SJSA1 (cell line): Measurements from ENCODE around the gene SORBS1. TPM values are rescaled to one million over a fixed set of nuclear protein-coding genes. Genes with fewer than 3 reads are reported as not detected.

ENCODE experiments used
- DNase-seq, 2 experiments: peaks; one replicate each; pipeline ENCODE4 v3.0.0-alpha.2; 2015 to 2020; ENCODE audit warnings: low spot score in 2 of 2, low read depth in 1 of 2
- H3K27ac ChIP-seq: fragments of 250-450 bp; sonication (Bioruptor Pico); 2 replicates; pipeline ENCODE4 v1.5.1; 2020; ENCODE audit warnings: mild to moderate bottlenecking, moderate library complexity
- H3K27me3 ChIP-seq: fragments of 250-450 bp; sonication (Bioruptor Pico); replicated peaks from 2 replicates; pipeline ENCODE4 v1.5.1; 2020; ENCODE audit warnings: mild to moderate bottlenecking, moderate library complexity
- H3K36me3 ChIP-seq: fragments of 250-450 bp; sonication (Bioruptor Pico); 2 replicates; pipeline ENCODE4 v1.5.1; 2020; ENCODE audit warnings: mild to moderate bottlenecking
- H3K4me1 ChIP-seq: fragments of 250-450 bp; sonication (Bioruptor Pico); replicated peaks from 2 replicates; pipeline ENCODE4 v1.6.1; 2021; ENCODE audit warnings: mild to moderate bottlenecking
- H3K4me3 ChIP-seq: fragments of 250-450 bp; sonication (Bioruptor Pico); 2 replicates; pipeline ENCODE4 v1.5.1; 2020; ENCODE audit warnings: mild to moderate bottlenecking
- H3K9me3 ChIP-seq: fragments of 250-450 bp; sonication (Bioruptor Pico); replicated peaks from 2 replicates; pipeline ENCODE4 v1.5.1; 2020; ENCODE audit warnings: mild to moderate bottlenecking
- total RNA-seq: library from RNA; depleted of rRNA; stranded (reverse); fragments of >200 nt; shearing (Covaris generic); gene quantifications from 2 replicates; pipeline ENCODE4 v1.2.3, GENCODE V29; 2014

Gene SORBS1
- total RNA-seq, 1 experiment from 2014 or later, result 2.9 TPM

- Histone ChIP-seq H3K36me3 (no peaks in the 10 kb centered on the region), H3K9me3 (no peaks in the 10 kb centered on the region), H3K4me1 (peaks cover 8% of the 10 kb centered on the region), H3K4me3 (no peak overlapping the region), H3K27ac (no peak overlapping the region), H3K27me3 (peaks cover 31% of the 10 kb centered on the region)
- DNase-seq, result no peak
Observed at GRCh38 chr10:95444792-95445191, 116.4 kb downstream of the SORBS1 start.

- Histone ChIP-seq H3K27ac (no peak overlapping the region), H3K4me3 (no peak overlapping the region), H3K27me3 (peaks cover 26% of the 10 kb centered on the region), H3K9me3 (no peaks in the 10 kb centered on the region), H3K36me3 (no peaks in the 10 kb centered on the region), H3K4me1 (peaks cover 8% of the 10 kb centered on the region)
- no peak for DNase-seq
Observed at GRCh38 chr10:95443636-95444035, 117.5 kb downstream of the SORBS1 start.

GRCh38 chr10:95442341-95442740 is 118.8 kb downstream of the SORBS1 start:
- no peaks in the 10 kb centered on the region for H3K36me3 ChIP-seq

GRCh38 chr10:95441547-95441923 is 119.6 kb downstream of the SORBS1 start:
- no peak for DNase-seq
- Histone ChIP-seq H3K36me3 (no peaks in the 10 kb centered on the region), H3K27me3 (peaks cover 26% of the 10 kb centered on the region), H3K9me3 (no peaks in the 10 kb centered on the region), H3K4me1 (peaks cover 8% of the 10 kb centered on the region), H3K27ac (no peak overlapping the region), H3K4me3 (no peak overlapping the region)

More at GRCh38 chr10:95442341-95442740, 118.8 kb downstream of the SORBS1 start:
- peaks cover 8% of the 10 kb centered on the region for H3K4me1 ChIP-seq
- DNase-seq, result no peak
- H3K4me3 ChIP-seq, result no peak overlapping the region
- H3K27me3 ChIP-seq, result peaks cover 26% of the 10 kb centered on the region
- no peaks in the 10 kb centered on the region for H3K9me3 ChIP-seq
- no peak overlapping the region for H3K27ac ChIP-seq

GRCh38 chr10:95440756-95441546 is 120.2 kb downstream of the SORBS1 start:
- Histone ChIP-seq H3K36me3 (no peaks in the 10 kb centered on the region), H3K4me1 (peaks cover 8% of the 10 kb centered on the region), H3K4me3 (no peak overlapping the region), H3K27me3 (peaks cover 26% of the 10 kb centered on the region), H3K9me3 (no peaks in the 10 kb centered on the region), H3K27ac (no peak overlapping the region)
- DNase-seq, result no peak

- Histone ChIP-seq H3K4me1 (peaks cover 3% of the 10 kb centered on the region), H3K4me3 (no peak overlapping the region), H3K36me3 (no peaks in the 10 kb centered on the region), H3K27me3 (peaks cover 26% of the 10 kb centered on the region), H3K9me3 (no peaks in the 10 kb centered on the region), H3K27ac (no peak overlapping the region)
- DNase-seq, result no peak
Observed at GRCh38 chr10:95440038-95440725, 121.0 kb downstream of the SORBS1 start.

GRCh38 chr10:95438781-95439180 is 122.4 kb downstream of the SORBS1 start:
- H3K9me3 ChIP-seq, result no peaks in the 10 kb centered on the region
- peaks cover 26% of the 10 kb centered on the region for H3K27me3 ChIP-seq
- H3K27ac ChIP-seq, result no peak overlapping the region
- H3K4me3 ChIP-seq, result no peak overlapping the region
- H3K36me3 ChIP-seq, result no peaks in the 10 kb centered on the region
- no peak for DNase-seq
- H3K4me1 ChIP-seq, result no peaks in the 10 kb centered on the region

- H3K36me3 ChIP-seq, result no peaks in the 10 kb centered on the region
- no peak overlapping the region for H3K27ac ChIP-seq
- peaks cover 16% of the 10 kb centered on the region for H3K27me3 ChIP-seq
- no peak for DNase-seq
- H3K4me1 ChIP-seq, result no peaks in the 10 kb centered on the region
- no peaks in the 10 kb centered on the region for H3K9me3 ChIP-seq
- no peak overlapping the region for H3K4me3 ChIP-seq
Observed at GRCh38 chr10:95437669-95438068, 123.5 kb downstream of the SORBS1 start.

GRCh38 chr10:95435548-95436279 is 125.5 kb downstream of the SORBS1 start:
- H3K4me3 ChIP-seq, result no peak overlapping the region
- peaks cover 2% of the 10 kb centered on the region for H3K27me3 ChIP-seq
- DNase-seq, result no peak
- H3K9me3 ChIP-seq, result no peaks in the 10 kb centered on the region
- H3K4me1 ChIP-seq, result no peaks in the 10 kb centered on the region
- no peak overlapping the region for H3K27ac ChIP-seq
- no peaks in the 10 kb centered on the region for H3K36me3 ChIP-seq

- no peak overlapping the region for H3K4me3 ChIP-seq
- H3K27ac ChIP-seq, result no peak overlapping the region
- no peak for DNase-seq
- H3K9me3 ChIP-seq, result no peaks in the 10 kb centered on the region
- no peaks in the 10 kb centered on the region; the same call in 1 of the 2 replicates for H3K27me3 ChIP-seq
- no peaks in the 10 kb centered on the region for H3K36me3 ChIP-seq
- H3K4me1 ChIP-seq, result no peaks in the 10 kb centered on the region
Observed at GRCh38 chr10:95434583-95434982, 126.6 kb downstream of the SORBS1 start.

GRCh38 chr10:95431900-95432342 is 129.2 kb downstream of the SORBS1 start:
- Histone ChIP-seq H3K9me3 (no peaks in the 10 kb centered on the region), H3K27ac (no peak overlapping the region), H3K36me3 (no peaks in the 10 kb centered on the region), H3K4me1 (no peaks in the 10 kb centered on the region), H3K4me3 (no peak overlapping the region), H3K27me3 (peaks cover 2% of the 10 kb centered on the region; the same call in 1 of the 2 replicates)
- DNase-seq, result no peak

- DNase-seq, result peak in 1 of 2 experiments; percentile 44
- H3K9me3 ChIP-seq, result no peaks in the 10 kb centered on the region
- H3K4me1 ChIP-seq, result no peaks in the 10 kb centered on the region
- no peaks in the 10 kb centered on the region for H3K36me3 ChIP-seq
- H3K27me3 ChIP-seq, result peaks cover 2% of the 10 kb centered on the region; the same call in 1 of the 2 replicates
- H3K4me3 ChIP-seq, result no peak overlapping the region
- no peak overlapping the region for H3K27ac ChIP-seq
Observed at GRCh38 chr10:95430231-95430951, 130.8 kb downstream of the SORBS1 start.

- Histone ChIP-seq H3K9me3 (no peaks in the 10 kb centered on the region), H3K27me3 (peaks cover 2% of the 10 kb centered on the region; the same call in 1 of the 2 replicates), H3K27ac (no peak overlapping the region), H3K4me1 (no peaks in the 10 kb centered on the region), H3K36me3 (no peaks in the 10 kb centered on the region), H3K4me3 (no peak overlapping the region)
- no peak for DNase-seq
Observed at GRCh38 chr10:95429639-95430038, 131.5 kb downstream of the SORBS1 start.
